ENCODE measurements around the gene DYRK1A.

Gene DYRK1A

GRCh38 chr21:37346841-37347430 lies 19.6 kb upstream of the DYRK1A start:
- DNase-seq = no peak
- TF ChIP-seq POLR2A (IDR thresholded peaks at IDR 0.05; ENCODE audit: low read length) (no peak), GATA1 (IDR thresholded peaks at IDR 0.05; ENCODE audit: low read depth, low read length) (no peak)

GRCh38 chr21:37348664-37349063 lies 17.9 kb upstream of the DYRK1A start:
- peak; percentile 33 to 35 for DNase-seq
- no peak for TF ChIP-seq GATA1 (IDR thresholded peaks at IDR 0.05; ENCODE audit: low read depth, low read length)
- no peak for TF ChIP-seq POLR2A (IDR thresholded peaks at IDR 0.05; ENCODE audit: low read length)

GRCh38 chr21:37350472-37350871 lies 16.1 kb upstream of the DYRK1A start:
- TF ChIP-seq POLR2A (IDR thresholded peaks at IDR 0.05; ENCODE audit: low read length) = no peak
- no peak for TF ChIP-seq GATA1 (IDR thresholded peaks at IDR 0.05; ENCODE audit: low read depth, low read length)
- DNase-seq = no peak

GRCh38 chr21:37356706-37357105 lies 9.9 kb upstream of the DYRK1A start:
- peak; percentile 32 to 36 for DNase-seq
- TF ChIP-seq POLR2A (IDR thresholded peaks at IDR 0.05; ENCODE audit: low read length) (no peak), GATA1 (IDR thresholded peaks at IDR 0.05; ENCODE audit: low read depth, low read length) (no peak)

- no peak for TF ChIP-seq GATA1 (IDR thresholded peaks at IDR 0.05; ENCODE audit: low read depth, low read length)
- TF ChIP-seq POLR2A (IDR thresholded peaks at IDR 0.05; ENCODE audit: low read length) = no peak
- no peak for DNase-seq
Measured at GRCh38 chr21:37357691-37358090, 8.9 kb upstream of the DYRK1A start.

- TF ChIP-seq POLR2A (IDR thresholded peaks at IDR 0.05; ENCODE audit: low read length) (no peak), GATA1 (IDR thresholded peaks at IDR 0.05; ENCODE audit: low read depth, low read length) (no peak)
- no peak for DNase-seq
Measured at GRCh38 chr21:37358397-37358796, 8.2 kb upstream of the DYRK1A start.

- DNase-seq = no peak
- TF ChIP-seq POLR2A (IDR thresholded peaks at IDR 0.05; ENCODE audit: low read length) (no peak), GATA1 (IDR thresholded peaks at IDR 0.05; ENCODE audit: low read depth, low read length) (no peak)
Measured at GRCh38 chr21:37363936-37364335, 2.6 kb upstream of the DYRK1A start.

GRCh38 chr21:37364722-37365121 lies 1.9 kb upstream of the DYRK1A start:
- TF ChIP-seq GATA1 (IDR thresholded peaks at IDR 0.05; ENCODE audit: low read depth, low read length) (no peak), POLR2A (IDR thresholded peaks at IDR 0.05; ENCODE audit: low read length) (no peak)

GRCh38 chr21:37365517-37366481 lies 774 bp upstream of the DYRK1A start:
- peak; percentile 83 for TF ChIP-seq POLR2A (IDR thresholded peaks at IDR 0.05; ENCODE audit: low read length)
- no peak for TF ChIP-seq GATA1 (IDR thresholded peaks at IDR 0.05; ENCODE audit: low read depth, low read length)
- peak; percentile 81 to 90 for DNase-seq

More at GRCh38 chr21:37364722-37365121, 1.9 kb upstream of the DYRK1A start:
- peak; percentile 31 to 57 for DNase-seq

GRCh38 chr21:37367336-37367702 lies 746 bp downstream of the DYRK1A start:
- no peak for TF ChIP-seq POLR2A (IDR thresholded peaks at IDR 0.05; ENCODE audit: low read length)
- no peak for TF ChIP-seq GATA1 (IDR thresholded peaks at IDR 0.05; ENCODE audit: low read depth, low read length)
- DNase-seq = no peak

GRCh38 chr21:37367703-37368540 lies 1.3 kb downstream of the DYRK1A start:
- TF ChIP-seq GATA1 (IDR thresholded peaks at IDR 0.05; ENCODE audit: low read depth, low read length) = no peak
- no peak for TF ChIP-seq POLR2A (IDR thresholded peaks at IDR 0.05; ENCODE audit: low read length)
- DNase-seq = peak; percentile 62 to 80

GRCh38 chr21:37368541-37369279 lies 2.1 kb downstream of the DYRK1A start:
- TF ChIP-seq POLR2A (IDR thresholded peaks at IDR 0.05; ENCODE audit: low read length) (no peak), GATA1 (IDR thresholded peaks at IDR 0.05; ENCODE audit: low read depth, low read length) (no peak)
- peak; percentile 62 to 80 for DNase-seq

- no peak for TF ChIP-seq POLR2A (IDR thresholded peaks at IDR 0.05; ENCODE audit: low read length)
- peak; percentile 29 to 57 for DNase-seq
Measured at GRCh38 chr21:37369307-37369854, 2.8 kb downstream of the DYRK1A start.

All from erythroblast (primary cell).